CD4-positive, alpha-beta T cell (primary cell): Measurements from ENCODE around the gene UIMC1. TPM values are rescaled to one million over a fixed set of nuclear protein-coding genes. Genes with fewer than 3 reads are reported as not detected.

Source experiments
- ATAC-seq: fragments of 200-7000 bp; cut with Tn5 transposase; one replicate; pipeline ENCODE4 v1.10.0; 2022; ENCODE audit warnings: mild to moderate bottlenecking; ENCODE audit not compliant: poor library complexity
- CTCF ChIA-PET: fragments of 350-600 bp; sonication (Branson Sonifier 250); formaldehyde crosslinking; loops from one replicate; lab custom pipeline; 2021; ENCODE audit warnings: antibody characterized with exemption, inconsistent platforms; lab: Charles Lee
- POLR2A ChIA-PET: fragments of 350-600 bp; sonication (Branson Sonifier 250); formaldehyde crosslinking; loops from one replicate; lab custom pipeline; 2021; ENCODE audit warnings: antibody characterized with exemption, inconsistent platforms; lab: Charles Lee
- DNase-seq, 14 experiments: peaks; one replicate each; pipeline ENCODE4 v3.0.0-alpha.2; 2013 to 2020; ENCODE audit warnings: mixed read lengths in 2 of 14
- H3K27ac ChIP-seq, 2 donors: one replicate each; pipeline versions ENCODE4 v1.5.1 to v1.7.0; 2013; ENCODE audit warnings: low read length in 2 of 2, low read depth in 1 of 2, mild to moderate bottlenecking in 1 of 2
- H3K27me3 ChIP-seq, 2 experiments: 1 replicate in 1 of 2; 2 replicates in 1 of 2; pipeline versions ENCODE4 v1.6.1 to v1.7.0; 2013; ENCODE audit warnings: low read length in 2 of 2, control low read depth in 1 of 2, mild to moderate bottlenecking in 1 of 2, moderate library complexity in 1 of 2; ENCODE audit not compliant: insufficient read depth in 2 of 2, control insufficient read depth in 1 of 2
- H3K36me3 ChIP-seq: one replicate; pipeline ENCODE4 v1.6.1; 2013; ENCODE audit warnings: low read length, control low read depth; ENCODE audit not compliant: insufficient read depth
- H3K4me1 ChIP-seq: one replicate; pipeline ENCODE4 v1.6.1; 2013; ENCODE audit warnings: low read length, control low read depth; ENCODE audit not compliant: insufficient read depth
- H3K4me3 ChIP-seq: one replicate; pipeline ENCODE4 v1.5.1; 2013; ENCODE audit warnings: mild to moderate bottlenecking, low read length, moderate library complexity
- H3K9me3 ChIP-seq, 2 experiments: 1 replicate in 1 of 2; 2 replicates in 1 of 2; pipeline versions ENCODE4 v1.6.1 to v1.7.0; 2013; ENCODE audit warnings: low read length in 2 of 2, mild to moderate bottlenecking in 2 of 2, control low read depth in 1 of 2, moderate library complexity in 1 of 2; ENCODE audit not compliant: control insufficient read depth in 1 of 2, insufficient read depth in 1 of 2
- H3K27ac Mint-ChIP-seq: one replicate; pipeline ENCODE4 v1.8.0; 2020; ENCODE audit warnings: mixed read lengths
- H3K27me3 Mint-ChIP-seq: one replicate; pipeline ENCODE4 v1.8.0; 2021; ENCODE audit warnings: mixed read lengths
- H3K36me3 Mint-ChIP-seq: one replicate; pipeline ENCODE4 v1.8.0; 2021; ENCODE audit warnings: low read depth, mixed read lengths
- H3K4me1 Mint-ChIP-seq: one replicate; pipeline ENCODE4 v1.8.0; 2021; ENCODE audit warnings: low read depth, mixed read lengths
- H3K4me3 Mint-ChIP-seq: one replicate; pipeline ENCODE4 v1.8.0; 2020; ENCODE audit warnings: mild to moderate bottlenecking, mixed read lengths
- H3K9me3 Mint-ChIP-seq: one replicate; pipeline ENCODE4 v1.8.0; 2020; ENCODE audit warnings: mixed read lengths
- intact Hi-C, 2 experiments: fragments of 100-400 bp; cut with DNase I in 1 of 2; cut with micrococcal nuclease in 1 of 2; formaldehyde crosslinking; loops; one replicate each; pipeline versions ENCODE4 v1.15.1 to v1.9.0; 2023 to 2025; cut with DNase I, micrococcal nuclease
- total RNA-seq, 174 experiments: library from RNA in 2 of 174; stranded (reverse) in 2 of 174; gene quantifications; one replicate each; pipeline ENCODE4 v1.2.3 and lab custom pipeline; 2021 to 2026
- TF ChIP-seq, protein P1 (sequence below): fragments of 200-600 bp; IDR thresholded peaks from one replicate; pipeline ENCODE4 v1.8.0; 2022; ENCODE audit warnings: antibody characterized with exemption, mild to moderate bottlenecking

UIMC1 gene
- total RNA-seq, 2 experiments from 2014 or later, result 42.3 to 50.8 TPM

DNA sequence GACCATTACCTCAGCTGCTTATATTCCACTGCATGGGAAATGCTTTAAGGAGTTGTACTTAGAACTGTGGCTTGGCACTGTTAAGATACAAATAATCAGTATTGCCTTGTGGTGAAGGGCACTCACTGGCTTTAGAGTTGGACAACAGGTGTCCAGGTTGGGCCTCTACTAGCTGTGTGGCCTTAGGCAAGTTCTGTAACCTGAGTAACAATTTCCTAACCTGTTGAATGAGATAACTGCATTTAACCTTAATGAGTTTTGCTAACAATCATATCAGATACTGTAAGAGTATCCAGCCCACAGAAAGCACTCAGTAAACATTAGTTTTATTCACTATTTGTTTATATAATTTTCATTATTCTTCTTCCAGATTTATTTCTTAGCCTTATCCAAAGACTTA is 90.2 kb downstream of the UIMC1 start:
- Mint-ChIP-seq H3K9me3 (no peaks in the 10 kb centered on the region), H3K27me3 (no peaks in the 10 kb centered on the region), H3K4me3 (no peak overlapping the region), H3K36me3 (peaks cover 76% of the 10 kb centered on the region), H3K4me1 (peaks cover 13% of the 10 kb centered on the region), H3K27ac (peak overlapping the region; percentile 3)
- intact Hi-C loops, result no loop called here
- H3K4me1 ChIP-seq, result no peaks in the 10 kb centered on the region
- DNase-seq, result no peak
- TF ChIP-seq, protein P1, sequence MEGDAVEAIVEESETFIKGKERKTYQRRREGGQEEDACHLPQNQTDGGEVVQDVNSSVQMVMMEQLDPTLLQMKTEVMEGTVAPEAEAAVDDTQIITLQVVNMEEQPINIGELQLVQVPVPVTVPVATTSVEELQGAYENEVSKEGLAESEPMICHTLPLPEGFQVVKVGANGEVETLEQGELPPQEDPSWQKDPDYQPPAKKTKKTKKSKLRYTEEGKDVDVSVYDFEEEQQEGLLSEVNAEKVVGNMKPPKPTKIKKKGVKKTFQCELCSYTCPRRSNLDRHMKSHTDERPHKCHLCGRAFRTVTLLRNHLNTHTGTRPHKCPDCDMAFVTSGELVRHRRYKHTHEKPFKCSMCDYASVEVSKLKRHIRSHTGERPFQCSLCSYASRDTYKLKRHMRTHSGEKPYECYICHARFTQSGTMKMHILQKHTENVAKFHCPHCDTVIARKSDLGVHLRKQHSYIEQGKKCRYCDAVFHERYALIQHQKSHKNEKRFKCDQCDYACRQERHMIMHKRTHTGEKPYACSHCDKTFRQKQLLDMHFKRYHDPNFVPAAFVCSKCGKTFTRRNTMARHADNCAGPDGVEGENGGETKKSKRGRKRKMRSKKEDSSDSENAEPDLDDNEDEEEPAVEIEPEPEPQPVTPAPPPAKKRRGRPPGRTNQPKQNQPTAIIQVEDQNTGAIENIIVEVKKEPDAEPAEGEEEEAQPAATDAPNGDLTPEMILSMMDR, result no peak
- ChIA-PET POLR2A (no interaction called here), CTCF (no interaction called here)
- H3K9me3 ChIP-seq, result no peaks in the 10 kb centered on the region
- no peak for ATAC-seq
- H3K27me3 ChIP-seq, result no peaks in the 10 kb centered on the region
- H3K36me3 ChIP-seq, result peaks cover 22% of the 10 kb centered on the region
- H3K4me3 ChIP-seq, result no peak overlapping the region
- H3K27ac ChIP-seq, result no peak overlapping the region

GRCh38 chr5:176915906-176916305 is 90.7 kb downstream of the UIMC1 start:
- Histone ChIP-seq H3K36me3 (peaks cover 21% of the 10 kb centered on the region), H3K27ac (no peak overlapping the region), H3K9me3 (no peaks in the 10 kb centered on the region), H3K4me1 (no peaks in the 10 kb centered on the region), H3K4me3 (no peak overlapping the region), H3K27me3 (no peaks in the 10 kb centered on the region)
- H3K27ac Mint-ChIP-seq, result peak overlapping the region; percentile 3
- TF ChIP-seq, protein P1, result no peak
- no peaks in the 10 kb centered on the region for H3K27me3 Mint-ChIP-seq
- ChIA-PET CTCF (interaction anchor here (0.7 kb wide), 1 partner anchor 40 kb away, joined by 3 read pairs; no protein-coding TSS in a partner anchor), POLR2A (no interaction called here)
- H3K4me1 Mint-ChIP-seq, result peaks cover 13% of the 10 kb centered on the region
- H3K36me3 Mint-ChIP-seq, result peaks cover 75% of the 10 kb centered on the region
- no peaks in the 10 kb centered on the region for H3K9me3 Mint-ChIP-seq
- no peak overlapping the region for H3K4me3 Mint-ChIP-seq
- intact Hi-C loops, result no loop called here
- no peak for ATAC-seq
- DNase-seq, result no peak

- DNase-seq (no peak), ATAC-seq (no peak)
- H3K4me3 ChIP-seq, result no peak overlapping the region
- Mint-ChIP-seq H3K27ac (no peak overlapping the region), H3K36me3 (peaks cover 87% of the 10 kb centered on the region), H3K4me3 (no peak overlapping the region), H3K9me3 (no peaks in the 10 kb centered on the region), H3K27me3 (no peaks in the 10 kb centered on the region), H3K4me1 (peaks cover 6% of the 10 kb centered on the region)
- intact Hi-C loops, result no loop called here
- TF ChIP-seq, protein P1, result no peak
- H3K36me3 ChIP-seq, result peaks cover 40% of the 10 kb centered on the region
- no peaks in the 10 kb centered on the region for H3K9me3 ChIP-seq
- H3K27ac ChIP-seq, result no peak overlapping the region
- H3K4me1 ChIP-seq, result no peaks in the 10 kb centered on the region
- CTCF ChIA-PET, result no interaction called here
- no peaks in the 10 kb centered on the region for H3K27me3 ChIP-seq
- POLR2A ChIA-PET, result no interaction called here
Observed at GRCh38 chr5:176912115-176912514, 94.5 kb downstream of the UIMC1 start.
